22Rv1 (cell line): ENCODE results near the gene RIT1.

Experiments
- ZFX ChIP-seq: fragments of 450-650 bp; IDR thresholded peaks from 2 replicates; pipeline ENCODE4 v1.6.1; 2017; ENCODE audit warnings: antibody characterized with exemption, borderline replicate concordance
- TF ChIP-seq, protein P1 (sequence below): fragments of 450-650 bp; IDR thresholded peaks from 2 replicates; pipeline ENCODE4 v1.5.1; 2017; ENCODE audit warnings: mild to moderate bottlenecking

DNA sequence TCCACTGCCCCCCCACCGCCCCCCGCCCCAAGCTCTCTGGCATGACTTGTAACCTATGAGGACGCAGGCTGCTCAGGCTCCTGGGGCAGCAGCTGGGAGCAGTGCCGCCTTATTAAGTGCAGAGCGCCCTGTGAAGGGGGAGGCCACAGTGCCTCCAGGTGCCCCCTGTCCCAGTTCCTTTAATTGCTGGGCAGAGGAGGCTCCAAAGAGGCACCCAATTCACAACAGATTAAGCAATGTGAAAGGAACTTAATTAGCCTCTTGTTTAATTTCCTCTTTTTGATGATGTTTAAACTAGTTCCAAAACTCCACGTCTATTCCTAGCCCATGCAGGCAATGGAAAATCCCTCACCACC is 33.3 kb upstream of the RIT1 start:
- TF ChIP-seq, protein P1, sequence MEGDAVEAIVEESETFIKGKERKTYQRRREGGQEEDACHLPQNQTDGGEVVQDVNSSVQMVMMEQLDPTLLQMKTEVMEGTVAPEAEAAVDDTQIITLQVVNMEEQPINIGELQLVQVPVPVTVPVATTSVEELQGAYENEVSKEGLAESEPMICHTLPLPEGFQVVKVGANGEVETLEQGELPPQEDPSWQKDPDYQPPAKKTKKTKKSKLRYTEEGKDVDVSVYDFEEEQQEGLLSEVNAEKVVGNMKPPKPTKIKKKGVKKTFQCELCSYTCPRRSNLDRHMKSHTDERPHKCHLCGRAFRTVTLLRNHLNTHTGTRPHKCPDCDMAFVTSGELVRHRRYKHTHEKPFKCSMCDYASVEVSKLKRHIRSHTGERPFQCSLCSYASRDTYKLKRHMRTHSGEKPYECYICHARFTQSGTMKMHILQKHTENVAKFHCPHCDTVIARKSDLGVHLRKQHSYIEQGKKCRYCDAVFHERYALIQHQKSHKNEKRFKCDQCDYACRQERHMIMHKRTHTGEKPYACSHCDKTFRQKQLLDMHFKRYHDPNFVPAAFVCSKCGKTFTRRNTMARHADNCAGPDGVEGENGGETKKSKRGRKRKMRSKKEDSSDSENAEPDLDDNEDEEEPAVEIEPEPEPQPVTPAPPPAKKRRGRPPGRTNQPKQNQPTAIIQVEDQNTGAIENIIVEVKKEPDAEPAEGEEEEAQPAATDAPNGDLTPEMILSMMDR, result no peak
- TF ChIP-seq ZFX, result no peak
